Measurements from ENCODE around the gene CWH43. TPM values are rescaled to one million over a fixed set of nuclear protein-coding genes. Genes with fewer than 3 reads are reported as not detected.
"Not testable (repeated sequence)": the region's sequence is repeated elsewhere in the genome, so short reads cannot be mapped to it uniquely, and the experiment has no call there.

Gene CWH43
- total RNA-seq, 1 donor from 2014 or later = not detected

GRCh38 chr4:49097071-49097470, 111.0 kb downstream of the CWH43 start:
- H3K36me3 Mint-ChIP-seq (ENCODE audit: low read depth, unreplicated experiment) = peaks cover 52% of the 10 kb centered on the region
- peaks cover 59% of the 10 kb centered on the region for H3K9me3 Mint-ChIP-seq (ENCODE audit: unreplicated experiment)
- H3K27me3 Mint-ChIP-seq (ENCODE audit: unreplicated experiment) = peaks cover 40% of the 10 kb centered on the region

GRCh38 chr4:49097505-49097904, 111.4 kb downstream of the CWH43 start:
- DNase-seq (ENCODE audit: low spot score); H3K27ac Mint-ChIP-seq (ENCODE audit: unreplicated experiment); H3K4me1 Mint-ChIP-seq (ENCODE audit: unreplicated experiment): not testable (repeated sequence)
- Mint-ChIP-seq H3K4me3 (ENCODE audit: unreplicated experiment) (peak overlapping the region; percentile 7), H3K27me3 (ENCODE audit: unreplicated experiment) (peaks cover 43% of the 10 kb centered on the region), H3K9me3 (ENCODE audit: unreplicated experiment) (peaks cover 59% of the 10 kb centered on the region), H3K36me3 (ENCODE audit: low read depth, unreplicated experiment) (peaks cover 51% of the 10 kb centered on the region)

More at GRCh38 chr4:49097071-49097470, 111.0 kb downstream of the CWH43 start:
- H3K4me3 Mint-ChIP-seq (ENCODE audit: unreplicated experiment); H3K27ac Mint-ChIP-seq (ENCODE audit: unreplicated experiment); DNase-seq (ENCODE audit: low spot score); H3K4me1 Mint-ChIP-seq (ENCODE audit: unreplicated experiment): not testable (repeated sequence)

GRCh38 chr4:49098034-49098759, 112.1 kb downstream of the CWH43 start:
- peaks cover 60% of the 10 kb centered on the region for H3K9me3 Mint-ChIP-seq (ENCODE audit: unreplicated experiment)
- H3K4me1 Mint-ChIP-seq (ENCODE audit: unreplicated experiment); H3K27ac Mint-ChIP-seq (ENCODE audit: unreplicated experiment); H3K4me3 Mint-ChIP-seq (ENCODE audit: unreplicated experiment); DNase-seq (ENCODE audit: low spot score): not testable (repeated sequence)
- H3K36me3 Mint-ChIP-seq (ENCODE audit: low read depth, unreplicated experiment) = peaks cover 50% of the 10 kb centered on the region
- peaks cover 44% of the 10 kb centered on the region for H3K27me3 Mint-ChIP-seq (ENCODE audit: unreplicated experiment)

- peaks cover 50% of the 10 kb centered on the region for H3K27me3 Mint-ChIP-seq (ENCODE audit: unreplicated experiment)
- H3K27ac Mint-ChIP-seq (ENCODE audit: unreplicated experiment); H3K4me3 Mint-ChIP-seq (ENCODE audit: unreplicated experiment); H3K4me1 Mint-ChIP-seq (ENCODE audit: unreplicated experiment); DNase-seq (ENCODE audit: low spot score): not testable (repeated sequence)
- H3K36me3 Mint-ChIP-seq (ENCODE audit: low read depth, unreplicated experiment) = peaks cover 64% of the 10 kb centered on the region
- H3K9me3 Mint-ChIP-seq (ENCODE audit: unreplicated experiment) = peaks cover 78% of the 10 kb centered on the region
These were observed 113.9 kb downstream of the CWH43 start for GRCh38 chr4:49099831-49100444.

GRCh38 chr4:49102344-49102898, 116.3 kb downstream of the CWH43 start:
- peaks cover 65% of the 10 kb centered on the region for H3K36me3 Mint-ChIP-seq (ENCODE audit: low read depth, unreplicated experiment)
- not testable (repeated sequence) for DNase-seq (ENCODE audit: low spot score); H3K27ac Mint-ChIP-seq (ENCODE audit: unreplicated experiment); H3K4me1 Mint-ChIP-seq (ENCODE audit: unreplicated experiment)
- H3K27me3 Mint-ChIP-seq (ENCODE audit: unreplicated experiment) = peaks cover 51% of the 10 kb centered on the region
- H3K4me3 Mint-ChIP-seq (ENCODE audit: unreplicated experiment) = peak overlapping the region; percentile 0
- peaks cover 78% of the 10 kb centered on the region for H3K9me3 Mint-ChIP-seq (ENCODE audit: unreplicated experiment)

GRCh38 chr4:49103436-49104136, 117.5 kb downstream of the CWH43 start:
- Mint-ChIP-seq H3K9me3 (ENCODE audit: unreplicated experiment) (peaks cover 78% of the 10 kb centered on the region), H3K27me3 (ENCODE audit: unreplicated experiment) (peaks cover 51% of the 10 kb centered on the region), H3K27ac (ENCODE audit: unreplicated experiment) (peak overlapping the region; percentile 0), H3K4me3 (ENCODE audit: unreplicated experiment) (peak overlapping the region; percentile 1), H3K36me3 (ENCODE audit: low read depth, unreplicated experiment) (peaks cover 63% of the 10 kb centered on the region)
- not testable (repeated sequence) for H3K4me1 Mint-ChIP-seq (ENCODE audit: unreplicated experiment); DNase-seq (ENCODE audit: low spot score)

GRCh38 chr4:49104231-49104930, 118.3 kb downstream of the CWH43 start:
- not testable (repeated sequence) for H3K4me3 Mint-ChIP-seq (ENCODE audit: unreplicated experiment); H3K27ac Mint-ChIP-seq (ENCODE audit: unreplicated experiment); DNase-seq (ENCODE audit: low spot score); H3K4me1 Mint-ChIP-seq (ENCODE audit: unreplicated experiment)
- peaks cover 56% of the 10 kb centered on the region for H3K36me3 Mint-ChIP-seq (ENCODE audit: low read depth, unreplicated experiment)
- H3K9me3 Mint-ChIP-seq (ENCODE audit: unreplicated experiment) = peaks cover 73% of the 10 kb centered on the region
- H3K27me3 Mint-ChIP-seq (ENCODE audit: unreplicated experiment) = peaks cover 47% of the 10 kb centered on the region

- peak overlapping the region; percentile 0 for H3K27ac Mint-ChIP-seq (ENCODE audit: unreplicated experiment)
- H3K4me3 Mint-ChIP-seq (ENCODE audit: unreplicated experiment) = peak overlapping the region; percentile 1
- not testable (repeated sequence) for H3K4me1 Mint-ChIP-seq (ENCODE audit: unreplicated experiment); DNase-seq (ENCODE audit: low spot score)
- peaks cover 55% of the 10 kb centered on the region for H3K36me3 Mint-ChIP-seq (ENCODE audit: low read depth, unreplicated experiment)
- peaks cover 73% of the 10 kb centered on the region for H3K9me3 Mint-ChIP-seq (ENCODE audit: unreplicated experiment)
- H3K27me3 Mint-ChIP-seq (ENCODE audit: unreplicated experiment) = peaks cover 49% of the 10 kb centered on the region
These were observed 119.3 kb downstream of the CWH43 start for GRCh38 chr4:49105248-49105904.

GRCh38 chr4:49107262-49107661, 121.2 kb downstream of the CWH43 start:
- peak overlapping the region; percentile 0 for H3K4me3 Mint-ChIP-seq (ENCODE audit: unreplicated experiment)
- peaks cover 63% of the 10 kb centered on the region for H3K36me3 Mint-ChIP-seq (ENCODE audit: low read depth, unreplicated experiment)

GRCh38 chr4:49108183-49108978, 122.3 kb downstream of the CWH43 start:
- H3K4me3 Mint-ChIP-seq (ENCODE audit: unreplicated experiment) = peak overlapping the region; percentile 4
- DNase-seq (ENCODE audit: low spot score); H3K4me1 Mint-ChIP-seq (ENCODE audit: unreplicated experiment): not testable (repeated sequence)
- H3K9me3 Mint-ChIP-seq (ENCODE audit: unreplicated experiment) = peaks cover 71% of the 10 kb centered on the region
- peak overlapping the region; percentile 0 for H3K27ac Mint-ChIP-seq (ENCODE audit: unreplicated experiment)
- H3K36me3 Mint-ChIP-seq (ENCODE audit: low read depth, unreplicated experiment) = peaks cover 54% of the 10 kb centered on the region
- H3K27me3 Mint-ChIP-seq (ENCODE audit: unreplicated experiment) = peaks cover 42% of the 10 kb centered on the region

More at GRCh38 chr4:49107262-49107661, 121.2 kb downstream of the CWH43 start:
- peaks cover 77% of the 10 kb centered on the region for H3K9me3 Mint-ChIP-seq (ENCODE audit: unreplicated experiment)
- peaks cover 49% of the 10 kb centered on the region for H3K27me3 Mint-ChIP-seq (ENCODE audit: unreplicated experiment)
- not testable (repeated sequence) for DNase-seq (ENCODE audit: low spot score); H3K4me1 Mint-ChIP-seq (ENCODE audit: unreplicated experiment); H3K27ac Mint-ChIP-seq (ENCODE audit: unreplicated experiment)
